Coronary artery (tissue), 2 donors: ENCODE measurements around the gene MYADML2.

ENCODE experiments used
- DNase-seq: peaks from one replicate; pipeline ENCODE4 v3.0.0-alpha.2; 2017; ENCODE audit warnings: low spot score
- H3K27ac ChIP-seq, 2 donors: fragments of 200-600 bp; sonication (generic); one replicate each; pipeline ENCODE4 v1.5.1; 2016 to 2019
- H3K4me3 ChIP-seq: fragments of 200-600 bp; sonication (generic); 2 replicates; pipeline ENCODE4 v1.5.1; 2016; ENCODE audit warnings: mild to moderate bottlenecking, moderate library complexity
- TF ChIP-seq, protein P1 (sequence below): fragments of 200-600 bp; sonication (generic); IDR thresholded peaks from one replicate; pipeline ENCODE4 v1.5.1; 2019; ENCODE audit warnings: antibody characterized with exemption

The MYADML2 gene

DNA sequence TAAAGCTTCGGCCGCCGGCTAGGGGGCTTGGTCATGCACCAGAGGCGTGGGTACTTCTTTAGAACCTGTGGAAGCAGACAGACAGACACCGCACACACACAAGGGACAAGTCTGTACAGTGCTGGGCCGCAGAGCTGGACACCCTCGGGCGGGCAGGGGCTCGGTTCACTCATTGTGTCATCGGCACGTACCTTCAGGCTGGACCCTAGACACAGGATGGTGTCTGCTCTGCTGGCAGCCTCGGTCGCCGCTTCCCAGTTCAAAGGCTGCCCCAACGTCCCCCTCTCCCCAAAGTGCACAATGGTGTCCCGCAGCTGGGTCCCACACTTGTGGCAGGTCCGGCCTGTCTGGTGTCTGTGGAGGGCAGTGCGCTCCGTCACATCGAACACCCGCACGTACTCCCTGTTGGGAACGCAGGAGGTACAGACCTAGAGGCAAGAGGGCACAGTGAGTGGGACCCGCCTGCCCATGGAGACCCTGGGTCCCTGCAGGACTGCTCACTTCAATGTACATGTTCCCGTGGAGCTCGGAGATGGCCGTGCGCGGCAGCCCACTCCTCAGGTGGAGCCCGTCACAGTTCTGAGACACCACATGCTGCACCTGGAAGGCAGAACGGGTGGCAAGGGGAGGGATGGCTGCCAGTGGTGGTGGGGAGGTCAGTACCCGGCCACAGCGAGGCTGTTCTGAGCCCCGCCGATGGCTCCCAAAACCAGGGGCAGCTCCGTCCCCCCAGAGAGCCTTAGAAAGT is 32.8 kb downstream of the MYADML2 start:
- no peak for DNase-seq
- H3K4me3 ChIP-seq: no peak overlapping the region
- no peak overlapping the region for H3K27ac ChIP-seq
- TF ChIP-seq, protein P1, sequence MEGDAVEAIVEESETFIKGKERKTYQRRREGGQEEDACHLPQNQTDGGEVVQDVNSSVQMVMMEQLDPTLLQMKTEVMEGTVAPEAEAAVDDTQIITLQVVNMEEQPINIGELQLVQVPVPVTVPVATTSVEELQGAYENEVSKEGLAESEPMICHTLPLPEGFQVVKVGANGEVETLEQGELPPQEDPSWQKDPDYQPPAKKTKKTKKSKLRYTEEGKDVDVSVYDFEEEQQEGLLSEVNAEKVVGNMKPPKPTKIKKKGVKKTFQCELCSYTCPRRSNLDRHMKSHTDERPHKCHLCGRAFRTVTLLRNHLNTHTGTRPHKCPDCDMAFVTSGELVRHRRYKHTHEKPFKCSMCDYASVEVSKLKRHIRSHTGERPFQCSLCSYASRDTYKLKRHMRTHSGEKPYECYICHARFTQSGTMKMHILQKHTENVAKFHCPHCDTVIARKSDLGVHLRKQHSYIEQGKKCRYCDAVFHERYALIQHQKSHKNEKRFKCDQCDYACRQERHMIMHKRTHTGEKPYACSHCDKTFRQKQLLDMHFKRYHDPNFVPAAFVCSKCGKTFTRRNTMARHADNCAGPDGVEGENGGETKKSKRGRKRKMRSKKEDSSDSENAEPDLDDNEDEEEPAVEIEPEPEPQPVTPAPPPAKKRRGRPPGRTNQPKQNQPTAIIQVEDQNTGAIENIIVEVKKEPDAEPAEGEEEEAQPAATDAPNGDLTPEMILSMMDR: no peak

DNA sequence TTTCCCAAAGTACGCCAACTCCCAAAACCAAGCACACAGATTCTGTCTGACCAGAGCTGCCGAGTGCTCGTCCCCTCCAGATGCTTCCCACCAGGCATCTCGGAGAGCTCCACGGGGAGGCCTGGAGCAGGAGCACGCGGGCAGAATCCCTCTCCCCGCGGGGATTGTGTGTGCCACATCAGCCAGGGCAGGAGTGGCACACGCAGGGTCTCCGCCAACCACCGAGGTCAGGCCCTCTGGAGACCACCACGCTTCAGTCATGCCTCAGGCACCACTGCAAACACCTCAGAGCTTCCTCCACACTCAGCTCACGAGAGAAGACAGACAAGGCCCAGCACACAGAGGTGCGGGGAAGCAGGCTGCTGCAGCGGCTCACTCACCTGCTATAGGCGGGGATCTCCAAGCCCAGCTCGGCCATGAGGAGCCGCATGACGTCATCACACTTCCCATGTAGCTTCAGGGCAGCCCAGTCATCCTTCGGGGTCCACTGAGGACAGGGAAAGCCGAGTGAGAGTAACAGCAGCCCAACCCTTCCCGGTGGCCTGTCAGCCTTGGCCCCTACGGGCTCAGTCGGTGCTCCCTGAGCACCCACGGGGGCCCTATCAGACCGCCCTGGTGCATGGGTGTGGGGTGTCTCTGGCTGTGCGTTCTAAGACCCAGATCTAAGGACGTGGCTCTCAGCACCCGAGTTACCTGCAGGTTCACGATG is 33.5 kb downstream of the MYADML2 start:
- H3K27ac ChIP-seq: no peak overlapping the region
- H3K4me3 ChIP-seq: no peak overlapping the region
- TF ChIP-seq, protein P1: no peak
- no peak for DNase-seq

DNA sequence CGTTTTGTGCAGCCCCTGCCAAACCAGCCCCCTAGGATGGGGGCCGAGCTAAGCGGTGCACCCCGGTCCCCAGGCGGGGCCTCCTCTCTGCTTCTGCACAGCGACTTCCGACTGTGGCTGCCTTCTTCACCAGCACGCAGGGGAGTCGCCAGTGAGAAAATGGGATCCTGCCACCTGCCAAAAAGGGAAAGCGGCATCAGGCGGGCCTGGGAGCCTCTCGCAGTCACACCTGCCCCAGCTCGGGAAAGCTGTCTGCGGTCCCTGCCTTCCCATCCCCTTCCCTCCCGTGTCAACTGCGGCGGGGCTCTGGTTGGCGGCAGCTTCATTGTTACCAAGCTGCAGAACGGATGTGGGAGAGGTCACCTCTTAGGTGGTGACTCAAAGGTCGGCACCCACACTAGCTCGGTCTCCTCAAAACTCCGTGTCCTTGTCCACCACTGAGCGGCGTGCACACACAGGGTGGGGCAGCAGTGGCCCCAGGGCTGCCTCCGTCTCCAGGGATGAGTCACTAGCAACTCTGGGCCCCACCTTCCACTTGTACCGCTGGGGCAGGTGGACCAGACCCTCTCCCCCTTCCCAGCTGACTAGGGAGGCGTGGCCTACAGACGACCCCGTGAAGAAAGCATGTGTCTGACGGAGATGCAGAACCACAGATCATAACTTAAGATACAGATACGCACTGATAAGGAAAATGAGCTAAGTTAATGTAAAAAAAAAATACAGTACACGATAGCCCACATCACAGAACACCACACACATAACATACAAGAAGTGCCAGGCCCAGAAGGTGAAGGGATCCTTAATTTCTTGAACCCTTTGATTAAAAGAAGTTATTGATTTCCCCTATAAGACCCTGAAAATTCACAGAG is 34.4 kb downstream of the MYADML2 start:
- no peak for DNase-seq
- no peak overlapping the region for H3K27ac ChIP-seq
- TF ChIP-seq, protein P1: no peak
- H3K4me3 ChIP-seq: no peak overlapping the region

DNA sequence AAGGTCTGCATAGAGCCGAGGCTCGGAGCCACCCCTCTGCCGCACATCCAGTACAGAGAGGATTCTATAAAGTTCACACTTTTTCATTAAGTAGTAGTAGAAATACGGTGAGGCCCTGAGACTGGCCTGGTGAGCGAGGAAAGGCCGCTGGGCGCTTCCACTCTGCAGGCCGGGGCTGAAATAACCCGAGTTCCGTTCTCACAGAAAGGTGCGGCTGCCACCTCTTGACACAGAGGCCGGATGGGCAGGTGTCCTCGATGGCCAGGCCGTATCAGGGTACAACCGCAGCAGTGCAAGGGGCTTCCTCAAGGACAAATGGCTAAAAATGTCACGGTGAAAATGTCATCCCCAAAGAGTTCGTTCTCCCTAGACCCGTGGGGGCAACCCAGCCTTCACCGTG is 35.1 kb downstream of the MYADML2 start:
- DNase-seq: no peak
- Histone ChIP-seq H3K4me3 (no peak overlapping the region), H3K27ac (peak overlapping the region; percentile 72 to 87)
- TF ChIP-seq, protein P1: no peak

DNA sequence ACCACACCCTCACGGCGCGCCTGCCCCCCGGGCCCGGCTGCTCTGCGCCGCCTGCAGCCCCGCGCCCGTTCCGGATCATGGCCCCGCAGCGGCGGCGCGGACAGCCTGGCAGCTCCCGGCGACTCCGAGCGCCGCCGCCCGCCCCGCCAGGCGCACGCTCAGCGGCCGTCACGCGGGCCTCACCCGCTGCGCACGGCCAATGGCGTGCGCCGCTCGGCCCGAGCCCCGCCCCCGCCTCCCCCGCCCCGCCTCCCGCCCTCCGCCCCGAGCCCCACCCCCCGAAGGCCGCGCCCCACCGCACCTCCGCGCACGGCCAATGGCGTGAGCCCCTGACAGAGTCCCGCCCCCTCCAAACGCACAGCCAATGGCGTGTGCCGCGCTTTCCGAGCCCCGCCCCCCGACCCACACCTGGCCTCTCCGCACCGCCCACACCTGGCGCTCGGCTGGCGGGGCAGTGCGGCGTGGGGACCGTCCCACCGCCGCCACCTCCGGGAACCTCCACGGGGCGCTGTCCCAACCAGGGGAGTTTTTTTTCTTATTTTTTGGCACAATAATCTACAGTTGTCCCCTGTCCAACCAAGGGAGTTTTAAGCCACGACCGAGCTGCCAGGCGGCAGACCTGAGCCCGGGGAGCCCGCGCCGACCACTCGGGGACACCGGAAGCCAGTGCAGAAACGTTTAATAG is 35.6 kb downstream of the MYADML2 start, which contains the start of gene PCYT2:
Gene PCYT2, minus strand, starts transcription at position 123 of the 685 bp plus-strand sequence. Its CDS starts 44 bp downstream, at position 79.
- Histone ChIP-seq H3K27ac (peak within 1 kb of the TSS; percentile 72 to 87), H3K4me3 (peak within 1 kb of the TSS; percentile 86)
- DNase-seq: peak; percentile 93
- TF ChIP-seq, protein P1: no peak

DNA sequence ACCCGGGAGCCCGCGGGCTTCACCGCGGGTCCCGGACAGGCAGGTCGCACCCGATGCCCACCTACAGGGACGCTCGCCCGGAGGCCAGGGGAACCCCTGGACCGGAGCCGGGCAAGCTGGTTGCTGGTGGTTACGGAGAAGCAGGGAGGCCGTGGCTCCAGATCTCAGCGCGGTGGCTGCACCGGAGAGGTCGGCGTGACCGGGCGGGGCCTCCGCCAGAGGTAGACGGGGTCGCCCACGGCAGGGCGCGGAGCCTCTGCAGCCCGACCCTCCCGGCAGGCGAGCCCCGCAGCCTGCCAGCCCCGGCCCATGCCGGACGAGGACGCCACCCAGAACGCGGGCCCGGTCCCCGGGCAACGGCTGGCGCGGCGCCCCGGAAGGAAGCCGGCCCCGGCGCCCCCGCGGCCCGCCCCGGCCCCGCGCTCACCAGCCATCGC is 36.2 kb downstream of the MYADML2 start:
- peak overlapping the region; percentile 1 to 87 for H3K27ac ChIP-seq
- H3K4me3 ChIP-seq: peak overlapping the region; percentile 86
- TF ChIP-seq, protein P1: no peak
- no peak for DNase-seq
